GM12878 (cell line): ENCODE results near the gene ARTN. TPM values are rescaled to one million over a fixed set of nuclear protein-coding genes. Genes with fewer than 3 reads are reported as not detected.

ENCODE experiments used
- ATAC-seq: fragments of 200-7000 bp; cut with Tn5 transposase; 3 replicates; pipeline ENCODE4 v1.9.1; 2020; ENCODE audit warnings: mild to moderate bottlenecking, moderate library complexity
- BruUV-seq: library from RNA; stranded (reverse); fragments of 400-500 nt; replicated peaks from 2 replicates; lab custom pipeline; 2021; lab: Mats Ljungman, UMichigan
- CTCF ChIA-PET: fragments of 300-600 bp; sonication (Branson Sonifier 250); formaldehyde crosslinking; extraction: SDS; loops from one replicate; lab custom pipeline; 2021; ENCODE audit warnings: inconsistent platforms; lab: Yijun Ruan, JAX
- POLR2A ChIA-PET: fragments of 350-600 bp; formaldehyde crosslinking; extraction: SDS; loops from one replicate; lab custom pipeline; 2021; ENCODE audit warnings: inconsistent platforms; lab: Charles Lee
- RAD21 ChIA-PET: fragments of 300-600 bp; sonication (Branson Sonifier 250); formaldehyde crosslinking; loops from one replicate; lab custom pipeline; 2023; ENCODE audit warnings: antibody characterized with exemption; ENCODE audit not compliant: unreplicated experiment; lab: Charles Lee
- SMC1A ChIA-PET: fragments of 300-600 bp; sonication (Branson Sonifier 250); formaldehyde crosslinking; loops from one replicate; lab custom pipeline; 2023; ENCODE audit not compliant: unreplicated experiment, uncharacterized antibody; lab: Charles Lee
- DNase-seq: peaks from one replicate; pipeline ENCODE4 v3.0.0-alpha.2; 2011; ENCODE audit warnings: low read depth, low spot score
- FAIRE-seq: peaks from 3 replicates; lab custom pipeline; 2011; peaks lifted over from hg19 to GRCh38; lab: Jason Lieb, UNC
- H2AFZ ChIP-seq: 2 replicates; pipeline ENCODE4 v1.6.0; 2011; ENCODE audit warnings: low read depth, low read length, control low read depth; ENCODE audit not compliant: control insufficient read depth
- H3K27ac ChIP-seq: 2 replicates; pipeline ENCODE4 v1.5.1; 2011; ENCODE audit warnings: control low read depth; ENCODE audit not compliant: control insufficient read depth, insufficient read depth
- H3K27me3 ChIP-seq, 2 experiments: replicated peaks in 1 of 2; 2 replicates each; pipeline versions ENCODE4 v1.6.0 to v1.6.1; 2011; ENCODE audit warnings: low read length in 1 of 2; ENCODE audit not compliant: control insufficient read depth in 2 of 2, insufficient read depth in 2 of 2
- H3K36me3 ChIP-seq, 2 experiments: 2 replicates each; pipeline ENCODE4 v1.5.1; 2011; ENCODE audit warnings: low read length in 1 of 2; ENCODE audit not compliant: control insufficient read depth in 2 of 2, insufficient read depth in 2 of 2
- H3K4me1 ChIP-seq: 2 replicates; pipeline ENCODE4 v1.6.1; 2011; ENCODE audit warnings: mild to moderate bottlenecking, low read length, moderate library complexity, mixed read lengths; ENCODE audit not compliant: control insufficient read depth, insufficient read depth
- H3K4me2 ChIP-seq: 2 replicates; pipeline ENCODE4 v1.6.0; 2011; ENCODE audit warnings: control low read depth; ENCODE audit not compliant: control insufficient read depth, insufficient read depth
- H3K4me3 ChIP-seq: fragments of 200-600 bp; sonication (generic); 2 replicates; pipeline ENCODE4 v1.5.1; 2016
- H3K79me2 ChIP-seq: 2 replicates; pipeline ENCODE4 v1.6.0; 2011; ENCODE audit warnings: low read length; ENCODE audit not compliant: control insufficient read depth, insufficient read depth
- H3K9ac ChIP-seq: 2 replicates; pipeline ENCODE4 v1.8.0; 2011; ENCODE audit warnings: low read length, control low read depth, mixed read lengths; ENCODE audit not compliant: control insufficient read depth, insufficient read depth
- H3K9me3 ChIP-seq: replicated peaks from 3 replicates; pipeline ENCODE4 v1.5.1; 2011; ENCODE audit warnings: mild to moderate bottlenecking, low read length; ENCODE audit not compliant: control insufficient read depth, insufficient read depth
- H4K20me1 ChIP-seq: 2 replicates; pipeline ENCODE4 v1.6.0; 2011; ENCODE audit not compliant: control insufficient read depth, insufficient read depth
- ATF7 ChIP-seq: fragments of 450-650 bp; IDR thresholded peaks from 2 replicates; pipeline ENCODE4 v1.6.1; 2016; ENCODE audit warnings: low read depth, mild to moderate bottlenecking
- BRCA1 ChIP-seq: IDR thresholded peaks from 2 replicates; pipeline ENCODE4 v1.6.1; 2011; ENCODE audit warnings: low read depth, low read length, improper control_type of control experiment
- HSF1 ChIP-seq: fragments of 150-350 bp; IDR thresholded peaks from 2 replicates; pipeline ENCODE4 v1.6.1; 2014; ENCODE audit warnings: mild to moderate bottlenecking, low read depth, low read length
- MYC ChIP-seq: IDR thresholded peaks from 2 replicates; pipeline ENCODE4 v1.6.1; 2011; ENCODE audit warnings: mild to moderate bottlenecking, low read length, moderate library complexity, inconsistent platforms; ENCODE audit not compliant: insufficient read depth, insufficient replicate concordance, insufficient read length, severe bottlenecking
- YY1 ChIP-seq: IDR thresholded peaks from 2 replicates; pipeline ENCODE4 v1.6.1; 2011; ENCODE audit warnings: low read depth, mild to moderate bottlenecking, low read length
- ZNF24 ChIP-seq: fragments of 450-650 bp; IDR thresholded peaks from 2 replicates; pipeline ENCODE4 v1.6.1; 2017; ENCODE audit warnings: antibody characterized with exemption, mild to moderate bottlenecking
- ZNF384 ChIP-seq: IDR thresholded peaks from 2 replicates; pipeline ENCODE4 v1.6.1; 2012; ENCODE audit warnings: low read depth, mild to moderate bottlenecking, low read length, improper control_type of control experiment, borderline replicate concordance
- ZZZ3 ChIP-seq: IDR thresholded peaks from 2 replicates; pipeline ENCODE4 v1.6.1; 2011; ENCODE audit warnings: low read depth; ENCODE audit not compliant: control insufficient read depth, insufficient read length
- WGBS: methylation state at CpG from one replicate; pipeline ENCODE4 v1.1.6; 2016; ENCODE audit warnings: low lambda C conversion rate; ENCODE audit not compliant: insufficient replicate concordance, insufficient coverage; ENCODE audit errors: missing lambda C conversion rate; 5-methylcytosine and 5-hydroxymethylcytosine counted together
- in situ Hi-C: fragments of 300-500 bp; cut with MboI; formaldehyde crosslinking; loops from 9 replicates; pipeline ENCODE4 v1.14.3; 2018; ENCODE audit warnings: mixed read lengths
- intact Hi-C: fragments of 100-400 bp; cut with micrococcal nuclease; formaldehyde crosslinking; loops from one replicate; pipeline ENCODE4 v1.14.2; 2022; ENCODE audit not compliant: unreplicated experiment
- polyA plus RNA-seq, 11 experiments: library from polyadenylated mRNA; depleted of rRNA in 4 of 11; unstranded in 6 of 11; stranded (reverse) in 5 of 11; fragments of >200 nt; fragmentation: Nextera tagmentation in 4 of 11; fragmentation: Illumina TruSeq in 1 of 11; extraction: Ambion mirVana in 4 of 11; extraction: Trizol in 1 of 11; gene quantifications; 1 replicate in 1 of 11; 2 replicates in 10 of 11; pipeline versions ENCODE4 v1.2.1 to v1.2.3, GENCODE V29; 2011 to 2016; ENCODE audit warnings: inconsistent platforms in 2 of 11, missing spikeins in 2 of 11, low read depth in 1 of 11
- total RNA-seq, 4 experiments: library from RNA; depleted of rRNA in 3 of 4; stranded (reverse); fragments of >200 nt in 3 of 4; fragmentation: Illumina TruSeq in 1 of 4; extraction: Trizol in 1 of 4; gene quantifications; 2 replicates each; pipeline versions ENCODE4 v1.2.1 to v1.2.3, GENCODE V29; 2013 to 2021

Gene ARTN
- total and polyA plus RNA-seq, 10 of the 15 experiments (the other 5 are each of a cell fraction or from before 2014, with no cell fraction given), result 0.06 to 2.1 (median 0.34) TPM; not detected in 1

DNA sequence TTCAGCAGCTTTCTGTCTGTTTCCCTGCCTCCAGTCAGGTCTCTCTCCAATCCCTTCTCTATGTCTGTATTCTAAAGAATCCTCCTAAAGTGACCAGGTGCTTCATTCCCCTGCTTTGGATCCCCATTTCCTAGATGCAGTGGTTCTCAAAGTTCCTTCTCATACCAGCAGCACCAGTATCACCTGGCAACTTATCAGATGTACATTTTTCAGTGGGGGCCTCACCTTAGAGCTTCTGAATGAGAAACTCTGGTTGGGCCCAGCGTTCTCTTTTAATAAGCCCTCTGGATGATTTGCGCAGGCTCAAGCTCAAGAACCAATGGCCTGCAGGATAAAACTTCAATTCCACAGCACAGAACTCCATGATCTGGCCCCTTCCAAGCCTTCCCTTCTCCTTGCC lies 25.4 kb upstream of the ARTN start:
- no peaks in the 10 kb centered on the region for H3K4me1 ChIP-seq
- H3K9me3 ChIP-seq, result no peaks in the 10 kb centered on the region
- no peak overlapping the region for H3K27ac ChIP-seq
- no peak overlapping the region for H2AFZ ChIP-seq
- TF ChIP-seq ATF7, result no peak
- no peak for TF ChIP-seq BRCA1
- TF ChIP-seq YY1, result no peak
- TF ChIP-seq ZNF384, result no peak
- TF ChIP-seq ZNF24, result no peak
- TF ChIP-seq ZZZ3, result no peak
- TF ChIP-seq MYC, result no peak
- TF ChIP-seq HSF1, result no peak
- BruUV-seq, result no TSS peak
- 71% methylated on average over 2 of the region's 2 CpGs for WGBS
- ChIA-PET RAD21 (interaction anchor here (7.1 kb wide), 1 partner anchor 144 kb away, joined by 73 read pairs; no protein-coding TSS in a partner anchor), CTCF (interaction anchor here (0.6 to 2.9 kb wide), 6 partner anchors 9 to 237 kb away, joined by 3 to 22 read pairs (median 4); partner anchors contain the start of gene ARTN), SMC1A (interaction anchor here (0.6 to 7.1 kb wide), 2 partner anchors 143 to 177 kb away, joined by 3 to 74 read pairs; no protein-coding TSS in a partner anchor), POLR2A (no interaction called here)
- H3K27me3 ChIP-seq, result no peaks in the 10 kb centered on the region
- no peaks in the 10 kb centered on the region for H4K20me1 ChIP-seq
- peak; percentile 23 for FAIRE-seq
- no peaks in the 10 kb centered on the region for H3K79me2 ChIP-seq
- H3K9ac ChIP-seq, result no peak overlapping the region
- no peak for DNase-seq
- intact Hi-C loops (no loop called here), in situ Hi-C loops (no loop called here)
- no peaks in the 10 kb centered on the region for H3K36me3 ChIP-seq
- no peak for ATAC-seq
- no peak overlapping the region for H3K4me2 ChIP-seq
- H3K4me3 ChIP-seq, result no peak overlapping the region
